Activated effector memory CD4-positive, alpha-beta T cell treated with Interleukin-2 at 50 U/mL for 16 hours (primary cell): ENCODE measurements around the gene SCGN.

Experiments used
- DNase-seq: peaks from one replicate; pipeline ENCODE4 v3.0.0-alpha.2; 2020

The SCGN gene

GRCh38 chr6:25691894-25692293 lies 39.9 kb downstream of the SCGN start:
- DNase-seq: no peak

GRCh38 chr6:25692472-25692871 lies 40.5 kb downstream of the SCGN start:
- DNase-seq: no peak

GRCh38 chr6:25694366-25694765 lies 42.4 kb downstream of the SCGN start:
- no peak for DNase-seq

GRCh38 chr6:25695671-25696070 lies 43.7 kb downstream of the SCGN start:
- DNase-seq: no peak

DNA sequence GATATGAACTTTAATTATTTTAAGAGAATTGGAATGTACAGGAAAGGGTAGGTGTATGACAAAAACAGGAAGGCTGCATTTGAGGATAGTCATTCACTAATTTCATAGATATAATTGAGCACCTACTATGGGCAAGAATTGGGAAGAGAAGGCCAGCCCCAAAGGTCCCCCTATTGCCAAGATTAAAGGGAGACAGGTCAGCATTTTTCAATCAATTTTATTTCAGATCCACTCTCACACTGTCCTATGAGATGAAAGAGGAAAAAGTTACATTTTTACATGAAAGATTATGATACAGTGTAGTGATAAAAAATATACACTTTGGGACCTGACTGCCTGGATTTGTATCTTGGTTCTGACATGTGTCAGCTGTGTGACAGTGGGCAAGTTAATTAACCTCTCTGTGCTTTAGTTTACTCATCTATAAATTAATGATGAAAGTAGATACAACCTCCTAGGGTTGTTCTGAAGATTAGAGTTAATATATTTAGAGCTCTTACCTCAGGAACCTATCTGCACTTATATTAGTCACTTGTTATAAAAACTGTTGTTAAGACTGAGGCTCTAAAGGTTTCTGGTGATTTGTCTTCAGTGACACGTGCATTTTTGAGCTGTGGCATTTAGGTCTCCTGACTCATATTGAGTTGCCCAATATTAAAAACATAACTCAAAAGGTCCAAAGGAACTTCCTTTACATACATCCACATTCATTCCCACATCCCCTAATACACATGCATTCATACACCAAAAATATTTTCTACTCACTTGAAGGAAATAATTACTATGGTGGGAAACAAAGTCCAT lies 45.7 kb downstream of the SCGN start:
- DNase-seq: no peak

DNA sequence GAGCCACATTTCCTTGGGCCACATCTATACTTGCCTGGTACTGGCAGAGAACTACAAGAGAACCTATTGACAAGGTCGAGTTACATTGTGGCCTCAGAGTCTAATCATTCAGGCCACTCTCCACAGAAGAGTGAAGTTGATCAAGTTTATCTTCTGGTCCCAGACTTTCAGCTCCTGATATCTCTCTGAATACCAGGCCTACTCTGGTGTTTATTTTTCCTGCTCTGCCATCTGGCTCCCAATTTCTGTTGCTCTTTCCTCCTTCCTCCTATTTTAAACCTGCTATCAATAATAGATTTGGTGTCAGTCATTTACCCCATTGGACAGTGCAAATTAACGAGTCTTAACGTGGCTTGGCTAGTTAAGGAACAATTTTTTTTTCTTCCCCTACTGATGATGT lies 46.6 kb downstream of the SCGN start:
- no peak for DNase-seq

- DNase-seq: no peak
These were observed 47.6 kb downstream of the SCGN start for GRCh38 chr6:25699649-25700048.

GRCh38 chr6:25700761-25701160 lies 48.7 kb downstream of the SCGN start:
- DNase-seq: no peak

DNA sequence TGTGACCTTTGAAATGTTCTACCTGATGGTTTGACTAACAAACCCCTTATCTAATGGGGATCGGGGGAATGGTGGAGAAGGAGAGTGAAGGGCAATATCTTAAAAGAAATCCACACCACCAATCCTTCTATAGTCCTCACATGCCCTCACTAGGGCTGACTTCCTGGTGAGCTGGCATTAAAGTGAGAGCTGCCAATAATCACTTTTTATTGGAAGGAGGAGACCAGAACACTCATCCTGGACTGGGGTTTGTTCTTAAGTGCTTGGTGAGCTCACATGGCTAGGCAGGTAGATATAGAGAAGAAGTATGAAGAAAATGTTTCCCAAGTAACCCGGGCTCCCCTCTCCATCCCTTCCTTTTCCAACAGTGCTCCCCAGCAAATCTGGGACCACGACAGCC lies 49.8 kb downstream of the SCGN start:
- no peak for DNase-seq

DNA sequence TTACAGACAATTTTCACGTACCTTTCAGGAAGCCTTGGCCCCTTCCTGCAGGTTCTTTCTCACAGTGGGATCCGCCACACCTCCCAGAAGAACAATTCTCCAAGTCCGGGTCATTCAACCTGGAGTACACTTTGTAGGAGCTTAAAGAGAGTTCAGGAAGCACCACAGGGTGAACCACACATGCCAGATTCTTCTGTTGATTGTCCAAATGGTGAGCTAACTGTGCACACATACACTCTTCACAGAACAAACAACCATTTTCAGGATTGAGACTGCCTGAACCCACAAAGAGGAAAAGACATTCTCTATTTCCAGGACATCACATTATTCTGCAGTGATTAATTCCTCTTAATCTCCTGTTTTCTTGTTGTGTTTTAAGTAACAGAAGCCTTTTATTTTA lies 51.0 kb downstream of the SCGN start:
- DNase-seq: no peak

DNA sequence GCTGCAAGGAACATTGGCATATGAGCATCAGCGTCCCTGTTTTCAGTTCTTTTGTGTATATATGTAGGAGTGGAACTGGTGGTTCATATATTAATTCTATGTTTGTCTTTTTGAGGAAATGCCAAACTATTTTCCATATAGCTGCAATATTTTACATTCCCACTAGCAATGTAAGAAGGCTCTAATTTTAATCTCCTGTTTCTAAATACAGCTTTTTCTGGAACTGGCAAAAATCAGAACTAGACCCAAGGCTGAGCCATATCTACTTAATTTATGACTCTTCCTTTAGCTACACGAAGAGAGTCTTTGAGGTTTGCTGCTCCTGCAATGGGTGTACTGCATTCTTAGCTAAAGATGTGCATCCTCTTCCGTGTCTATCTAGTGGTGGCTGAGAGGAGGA lies 52.0 kb downstream of the SCGN start:
- no peak for DNase-seq

DNA sequence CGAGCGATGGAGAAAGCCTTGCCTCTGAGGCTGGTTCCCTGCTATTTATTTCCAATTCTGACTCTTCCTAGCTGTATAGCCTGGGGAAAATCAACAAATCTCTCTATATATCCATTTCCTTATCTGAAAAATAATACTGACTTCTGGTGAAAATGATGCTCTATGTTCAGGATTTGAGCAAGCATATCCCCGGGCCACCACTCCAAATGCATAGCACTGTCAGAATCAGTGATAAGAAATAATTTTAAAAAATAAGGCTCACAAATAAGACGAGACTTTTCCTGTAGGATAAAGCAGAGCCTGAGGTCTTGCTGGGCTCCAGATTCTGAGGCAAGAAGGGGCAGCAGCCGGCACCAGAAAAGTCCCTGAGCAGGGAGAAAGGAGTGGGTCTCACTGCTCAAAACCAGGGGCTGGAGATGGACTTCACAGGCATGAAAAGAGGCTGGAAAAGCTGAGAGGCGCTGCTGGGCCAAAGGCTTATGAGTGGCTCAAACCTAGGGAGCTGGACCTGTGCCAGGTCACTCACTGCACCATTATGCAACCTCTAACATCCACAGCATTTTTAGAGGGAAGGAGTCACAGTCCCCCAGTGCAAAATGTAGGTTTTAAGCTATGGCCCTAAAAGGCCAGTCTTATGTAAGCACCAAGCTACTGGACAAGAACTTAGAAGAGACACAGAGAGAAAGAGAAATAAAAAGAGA lies 54.4 kb downstream of the SCGN start:
- no peak for DNase-seq

GRCh38 chr6:25709761-25710160 lies 57.7 kb downstream of the SCGN start:
- no peak for DNase-seq

DNA sequence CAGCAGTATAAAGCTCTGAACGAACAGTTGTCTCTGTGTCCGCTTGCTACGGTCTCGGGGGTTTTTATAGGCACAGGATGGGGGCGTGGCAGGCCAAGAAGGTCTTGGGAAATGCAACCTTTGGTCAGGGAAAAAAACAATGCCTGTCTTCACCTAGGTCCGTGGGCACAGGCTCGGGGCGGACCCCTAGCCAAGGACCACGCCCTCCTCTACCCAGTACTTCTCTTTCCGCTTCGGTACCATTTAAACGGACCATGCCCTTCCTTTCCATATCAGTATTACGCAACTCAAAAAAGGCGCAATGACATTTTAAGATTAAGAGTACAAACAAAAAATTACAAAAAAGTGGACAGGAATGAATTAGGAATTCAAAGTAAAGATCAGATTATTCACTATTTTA lies 58.3 kb downstream of the SCGN start:
- DNase-seq: no peak

DNA sequence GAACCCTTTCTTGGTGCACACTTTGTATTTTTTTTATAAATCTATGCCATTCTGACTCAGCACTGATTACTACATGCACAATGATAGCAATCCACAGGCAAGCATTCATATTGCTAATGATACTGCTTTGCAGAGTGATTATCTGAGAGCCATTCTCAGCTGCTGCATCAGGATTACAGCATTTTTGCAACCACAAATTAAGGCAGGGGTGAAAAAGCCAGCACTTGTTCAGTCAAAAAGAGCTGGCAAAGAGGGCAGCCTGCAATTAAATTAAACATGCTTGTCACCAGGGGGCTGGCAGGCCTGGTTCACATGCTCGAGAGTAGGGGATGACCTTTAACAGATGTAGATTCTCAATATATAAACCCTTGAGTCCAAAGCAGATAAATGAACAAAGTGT lies 61.8 kb downstream of the SCGN start:
- no peak for DNase-seq

- no peak for DNase-seq
These were observed 62.8 kb downstream of the SCGN start for GRCh38 chr6:25714765-25715164.

DNA sequence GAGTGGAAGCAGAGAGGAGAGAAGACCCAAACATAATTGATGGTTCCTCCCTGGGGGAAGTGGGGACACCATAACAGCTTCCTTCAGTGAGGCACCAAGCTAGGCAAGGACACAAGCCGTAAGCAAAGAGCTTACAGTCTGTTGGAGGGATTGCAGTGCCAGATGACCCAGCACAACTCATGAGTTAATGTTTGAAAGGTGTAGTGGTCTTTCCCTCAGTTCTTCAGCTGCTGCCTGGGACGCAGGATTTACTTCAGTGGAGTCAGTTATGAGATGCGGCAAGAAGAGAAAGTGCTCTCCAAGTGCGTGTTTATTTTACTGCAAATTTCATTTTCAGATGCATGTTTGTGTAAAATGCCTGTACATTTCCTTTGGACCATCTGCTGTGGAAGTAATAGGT lies 63.8 kb downstream of the SCGN start:
- DNase-seq: no peak

DNA sequence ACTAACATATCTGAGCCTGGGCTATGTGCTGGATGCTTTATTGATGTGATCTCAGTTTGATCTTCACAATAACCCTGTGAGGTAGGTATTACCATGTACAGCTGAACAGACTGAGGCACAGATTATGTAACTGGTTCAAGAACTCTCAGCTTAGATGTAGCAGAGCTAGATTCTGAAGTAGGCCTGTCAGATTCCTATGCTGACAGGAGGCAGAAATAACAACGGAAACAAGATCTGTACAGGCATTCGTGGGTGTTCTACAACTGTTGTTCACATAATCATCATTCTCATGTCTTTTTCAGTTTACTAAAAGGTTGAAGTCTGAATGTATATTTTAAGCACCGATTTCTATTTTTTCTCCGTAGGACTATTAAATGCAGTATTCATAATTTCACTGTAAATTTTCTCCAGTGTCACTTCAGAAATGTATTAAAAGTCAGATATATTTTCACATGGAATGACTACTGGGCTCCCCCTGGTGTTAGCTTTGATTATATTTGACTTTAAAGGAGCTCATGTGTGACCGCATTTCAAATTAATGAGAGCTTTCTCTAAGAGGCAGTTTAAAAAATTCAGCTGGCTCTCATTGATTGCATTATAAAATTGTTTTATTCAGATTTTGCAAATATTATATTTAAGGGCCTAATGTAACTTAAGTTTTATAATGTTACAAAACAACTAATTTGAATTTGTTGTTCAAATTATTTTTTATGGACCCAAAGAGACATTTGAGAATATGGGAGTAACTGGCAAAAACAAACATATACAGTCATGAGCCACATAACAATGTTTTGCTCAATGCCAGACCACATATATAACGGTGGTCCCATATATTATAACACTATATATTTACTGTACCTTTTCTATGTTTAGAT lies 66.1 kb downstream of the SCGN start:
- no peak for DNase-seq

- DNase-seq: no peak
These were observed 74.3 kb downstream of the SCGN start for GRCh38 chr6:25726122-25726911.

- DNase-seq: no peak
These were observed 75.0 kb downstream of the SCGN start for GRCh38 chr6:25727028-25727427.

- no peak for DNase-seq
These were observed 78.9 kb downstream of the SCGN start for GRCh38 chr6:25730907-25731306.

GRCh38 chr6:25731721-25732120 lies 79.7 kb downstream of the SCGN start:
- DNase-seq: no peak
